Measurements from ENCODE around the gene SGPP1. TPM values are rescaled to one million over a fixed set of nuclear protein-coding genes. Genes with fewer than 3 reads are reported as not detected.

SGPP1 gene
- total RNA-seq, 1 donor from 2014 or later, result 19.8 TPM

GRCh38 chr14:63677891-63678379, 49.9 kb downstream of the SGPP1 start:
- no peaks in the 10 kb centered on the region for H3K4me1 Mint-ChIP-seq (ENCODE audit: unreplicated experiment)
- H3K27me3 Mint-ChIP-seq (ENCODE audit: unreplicated experiment), result no peaks in the 10 kb centered on the region
- peaks cover 9% of the 10 kb centered on the region for H3K36me3 Mint-ChIP-seq (ENCODE audit: unreplicated experiment)
- H3K9me3 Mint-ChIP-seq (ENCODE audit: unreplicated experiment), result no peaks in the 10 kb centered on the region
- DNase-seq (ENCODE audit: extremely low spot score, unreplicated experiment), result no peak
- H3K4me3 Mint-ChIP-seq (ENCODE audit: unreplicated experiment), result no peak overlapping the region
- no peak for TF ChIP-seq CTCF (IDR thresholded peaks at IDR 0.05)
- no peak overlapping the region for H3K27ac Mint-ChIP-seq (ENCODE audit: unreplicated experiment)

- no peak for TF ChIP-seq CTCF (IDR thresholded peaks at IDR 0.05)
- H3K4me3 Mint-ChIP-seq (ENCODE audit: unreplicated experiment), result no peak overlapping the region
- H3K27ac Mint-ChIP-seq (ENCODE audit: unreplicated experiment), result no peak overlapping the region
- H3K27me3 Mint-ChIP-seq (ENCODE audit: unreplicated experiment), result no peaks in the 10 kb centered on the region
- H3K9me3 Mint-ChIP-seq (ENCODE audit: unreplicated experiment), result no peaks in the 10 kb centered on the region
- H3K4me1 Mint-ChIP-seq (ENCODE audit: unreplicated experiment), result no peaks in the 10 kb centered on the region
- peaks cover 9% of the 10 kb centered on the region for H3K36me3 Mint-ChIP-seq (ENCODE audit: unreplicated experiment)
- DNase-seq (ENCODE audit: extremely low spot score, unreplicated experiment), result no peak
Observed at GRCh38 chr14:63676615-63677014, 51.2 kb downstream of the SGPP1 start.

DNA sequence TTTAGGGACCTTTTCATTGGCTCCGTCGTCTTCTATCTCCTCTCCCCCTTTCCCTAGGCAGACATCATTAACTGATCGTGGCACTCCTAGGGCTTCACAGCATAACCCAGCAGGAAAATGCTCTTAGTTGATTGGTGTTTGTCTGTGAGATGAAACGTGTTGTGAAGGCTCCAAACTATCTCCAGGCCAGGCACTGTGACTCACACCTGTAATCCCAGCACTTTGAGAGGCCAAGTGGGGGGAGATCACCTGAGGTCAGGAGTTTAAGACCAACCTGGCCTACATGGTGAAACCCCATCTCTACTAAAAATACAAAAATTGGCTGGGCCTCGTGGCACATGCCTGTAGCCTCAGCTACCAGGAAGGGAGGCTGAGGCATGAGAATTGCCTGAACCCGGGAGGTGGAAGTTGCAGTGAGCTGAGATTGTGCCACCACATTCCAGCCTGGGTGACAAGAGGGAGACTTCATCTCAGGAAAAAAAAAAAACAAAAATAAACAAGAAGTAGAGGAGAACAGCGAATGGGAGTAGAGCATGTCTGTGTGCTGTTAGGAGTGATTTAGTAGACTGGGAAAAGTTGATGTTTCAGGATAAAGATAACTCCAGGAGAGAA, 53.9 kb downstream of the SGPP1 start:
- DNase-seq (ENCODE audit: extremely low spot score, unreplicated experiment), result no peak
- no peaks in the 10 kb centered on the region for H3K9me3 Mint-ChIP-seq (ENCODE audit: unreplicated experiment)
- no peak overlapping the region for H3K27ac Mint-ChIP-seq (ENCODE audit: unreplicated experiment)
- no peak for TF ChIP-seq CTCF (IDR thresholded peaks at IDR 0.05)
- H3K27me3 Mint-ChIP-seq (ENCODE audit: unreplicated experiment), result no peaks in the 10 kb centered on the region
- peaks cover 6% of the 10 kb centered on the region for H3K36me3 Mint-ChIP-seq (ENCODE audit: unreplicated experiment)
- H3K4me3 Mint-ChIP-seq (ENCODE audit: unreplicated experiment), result no peak overlapping the region
- H3K4me1 Mint-ChIP-seq (ENCODE audit: unreplicated experiment), result no peaks in the 10 kb centered on the region

DNA sequence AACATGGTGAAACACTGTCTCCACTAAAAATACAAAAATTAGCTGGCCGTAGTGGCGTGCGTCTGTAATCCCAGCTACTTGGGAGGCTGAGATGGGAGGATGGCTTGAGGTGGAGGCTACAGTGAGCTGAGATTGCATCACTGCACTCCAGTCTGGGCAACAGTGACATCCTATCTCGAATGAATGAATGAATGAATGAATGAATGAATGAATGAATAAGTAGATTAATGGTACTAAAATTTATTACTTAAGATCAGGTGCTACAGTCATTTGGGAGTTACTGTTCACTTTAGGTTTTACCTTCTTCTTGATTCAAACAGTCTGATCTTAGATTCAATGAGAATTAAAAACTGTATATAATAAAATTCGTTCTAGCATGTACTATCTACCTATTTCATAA, 54.6 kb downstream of the SGPP1 start:
- Mint-ChIP-seq H3K27ac (ENCODE audit: unreplicated experiment) (no peak overlapping the region), H3K9me3 (ENCODE audit: unreplicated experiment) (no peaks in the 10 kb centered on the region), H3K36me3 (ENCODE audit: unreplicated experiment) (peaks cover 6% of the 10 kb centered on the region), H3K27me3 (ENCODE audit: unreplicated experiment) (no peaks in the 10 kb centered on the region), H3K4me3 (ENCODE audit: unreplicated experiment) (no peak overlapping the region), H3K4me1 (ENCODE audit: unreplicated experiment) (no peaks in the 10 kb centered on the region)
- no peak for TF ChIP-seq CTCF (IDR thresholded peaks at IDR 0.05)
- no peak for DNase-seq (ENCODE audit: extremely low spot score, unreplicated experiment)

DNA sequence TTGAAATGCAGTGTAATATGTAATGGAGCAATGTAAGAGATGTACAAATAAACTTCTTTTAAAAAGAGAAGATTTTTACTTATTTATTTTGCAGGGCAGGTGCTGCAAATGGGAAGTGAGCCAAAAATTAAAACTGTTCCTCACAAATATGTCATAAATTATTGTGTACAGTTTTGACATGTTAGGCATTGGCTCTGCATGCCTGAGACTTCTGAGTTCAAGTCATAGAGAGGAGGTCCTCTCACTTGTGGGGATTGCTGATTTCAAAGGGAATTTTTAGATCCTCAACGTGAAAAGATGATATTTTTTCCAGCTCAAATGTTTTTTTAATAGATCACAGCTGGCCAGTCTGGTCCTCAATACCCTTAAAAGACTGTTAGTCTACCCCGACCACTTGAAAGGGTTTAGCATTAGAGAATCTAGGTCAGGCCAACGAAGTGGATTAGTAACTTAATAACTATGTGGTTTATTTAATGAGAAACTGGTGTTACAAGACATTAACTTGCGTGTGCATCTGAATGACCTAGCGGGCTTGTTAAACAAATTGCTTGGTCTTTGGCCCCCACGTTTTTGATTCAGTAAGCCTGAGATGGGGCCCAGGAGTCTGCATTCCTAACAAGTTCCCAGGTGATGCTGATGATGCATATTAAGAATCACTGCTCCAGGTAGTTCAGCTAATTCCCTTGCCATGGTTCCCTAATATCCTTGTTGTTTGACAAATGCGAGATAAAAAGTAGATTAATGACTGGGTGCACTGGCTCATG, 55.3 kb downstream of the SGPP1 start:
- H3K27me3 Mint-ChIP-seq (ENCODE audit: unreplicated experiment), result no peaks in the 10 kb centered on the region
- H3K9me3 Mint-ChIP-seq (ENCODE audit: unreplicated experiment), result no peaks in the 10 kb centered on the region
- no peak for TF ChIP-seq CTCF (IDR thresholded peaks at IDR 0.05)
- H3K36me3 Mint-ChIP-seq (ENCODE audit: unreplicated experiment), result peaks cover 6% of the 10 kb centered on the region
- no peak overlapping the region for H3K4me3 Mint-ChIP-seq (ENCODE audit: unreplicated experiment)
- H3K27ac Mint-ChIP-seq (ENCODE audit: unreplicated experiment), result no peak overlapping the region
- no peaks in the 10 kb centered on the region for H3K4me1 Mint-ChIP-seq (ENCODE audit: unreplicated experiment)
- DNase-seq (ENCODE audit: extremely low spot score, unreplicated experiment), result no peak
